OCI-LY1 (cell line): ENCODE data around the gene RHCE.
"Not testable (repeated sequence)": the region's sequence is repeated elsewhere in the genome, so short reads cannot be mapped to it uniquely, and the experiment has no call there.

Source experiments
- H2AFZ ChIP-seq: fragments of 200-600 bp; sonication (generic), shearing (Covaris generic); 2 replicates; pipeline ENCODE4 v1.6.0; 2014; ENCODE audit warnings: antibody characterized with exemption, mild to moderate bottlenecking, low read length
- H3F3A ChIP-seq: fragments of 200-600 bp; sonication (generic), shearing (Covaris generic); 2 replicates; pipeline ENCODE4 v1.6.0; 2014; ENCODE audit warnings: mild to moderate bottlenecking, antibody characterized with exemption, low read length, moderate library complexity; ENCODE audit not compliant: insufficient read depth
- H3K27ac ChIP-seq: fragments of 200-600 bp; sonication (generic); 2 replicates; pipeline ENCODE4 v1.5.1; 2014; ENCODE audit warnings: low read length, mixed run types, mild to moderate bottlenecking, low read depth; ENCODE audit not compliant: poor library complexity, severe bottlenecking
- H3K27me3 ChIP-seq: fragments of 200-600 bp; sonication (generic); 2 replicates; pipeline ENCODE4 v1.6.0; 2014; ENCODE audit warnings: antibody characterized with exemption, mild to moderate bottlenecking, low read length, moderate library complexity; ENCODE audit not compliant: insufficient read depth
- H3K36me3 ChIP-seq: fragments of 200-600 bp; sonication (generic); 2 replicates; pipeline ENCODE4 v1.6.1; 2014; ENCODE audit warnings: mild to moderate bottlenecking, antibody characterized with exemption, low read length, moderate library complexity, mixed read lengths; ENCODE audit not compliant: insufficient read depth
- H3K4me1 ChIP-seq: fragments of 200-600 bp; sonication (generic); 2 replicates; pipeline ENCODE4 v1.5.1; 2014; ENCODE audit warnings: mild to moderate bottlenecking, low read length, moderate library complexity; ENCODE audit not compliant: insufficient read depth, severe bottlenecking
- H3K4me2 ChIP-seq: fragments of 200-600 bp; sonication (generic), shearing (Covaris generic); 2 replicates; pipeline ENCODE4 v1.6.1; 2014; ENCODE audit warnings: low read length
- H3K4me3 ChIP-seq: fragments of 200-600 bp; sonication (generic); 2 replicates; pipeline ENCODE4 v1.5.1; 2014; ENCODE audit warnings: low read length, low read depth, mild to moderate bottlenecking, mixed read lengths; ENCODE audit not compliant: poor library complexity, severe bottlenecking
- H3K79me2 ChIP-seq: fragments of 200-600 bp; shearing (Covaris generic); 2 replicates; pipeline ENCODE4 v1.6.1; 2016; ENCODE audit warnings: mixed run types, low read length, mixed read lengths; ENCODE audit not compliant: insufficient read depth
- H3K9ac ChIP-seq: fragments of 200-600 bp; sonication (generic), shearing (Covaris generic); 2 replicates; pipeline ENCODE4 v1.6.1; 2014; ENCODE audit warnings: mild to moderate bottlenecking, low read length, mixed read lengths
- H3K9me2 ChIP-seq: fragments of 200-600 bp; sonication (generic), shearing (Covaris generic); 2 replicates; pipeline ENCODE4 v1.6.1; 2014; ENCODE audit warnings: low read depth, mild to moderate bottlenecking, low read length, mixed read lengths
- H3K9me3 ChIP-seq: fragments of 200-600 bp; shearing (Covaris generic); 2 replicates; pipeline ENCODE4 v1.6.1; 2014; ENCODE audit warnings: low read length, mixed read lengths
- H4K20me1 ChIP-seq: fragments of 200-600 bp; sonication (generic), shearing (Covaris generic); 2 replicates; pipeline ENCODE4 v1.6.0; 2016; ENCODE audit warnings: mild to moderate bottlenecking, low read length; ENCODE audit not compliant: insufficient read depth
- CTCF ChIP-seq: fragments of 200-600 bp; sonication (generic), shearing (Covaris generic); IDR thresholded peaks from 2 replicates; pipeline ENCODE4 v1.5.1; 2017; ENCODE audit warnings: mild to moderate bottlenecking, antibody characterized with exemption, low read length, moderate library complexity, mixed read lengths
- EZH2 ChIP-seq: fragments of 200-600 bp; sonication (generic), shearing (Covaris generic); IDR thresholded peaks from 2 replicates; pipeline ENCODE4 v1.8.0; 2017; ENCODE audit warnings: borderline replicate concordance, mixed run types, mild to moderate bottlenecking, antibody characterized with exemption, low read length, moderate library complexity, mixed read lengths

The RHCE gene

DNA sequence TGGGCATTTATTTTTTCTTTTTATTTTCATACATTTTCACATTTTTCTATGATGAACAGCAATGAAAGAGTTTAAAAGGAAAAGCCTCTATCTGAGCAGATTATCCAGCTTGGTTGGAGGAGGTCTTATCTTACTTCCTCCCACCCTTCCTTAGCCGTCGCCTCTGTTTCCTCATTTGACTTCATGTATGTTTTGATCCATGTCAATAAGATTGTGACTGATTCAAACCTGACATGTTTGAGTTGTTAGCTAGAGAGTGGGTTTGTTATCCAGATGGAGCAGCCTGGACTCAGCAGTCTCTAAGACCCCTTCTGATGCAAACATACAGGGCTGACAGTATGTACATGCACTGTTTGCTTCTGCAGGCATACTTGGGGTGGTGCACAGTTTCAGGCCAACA lies 41.2 kb upstream of the RHCE start:
- Histone ChIP-seq H3K36me3 (peaks cover 44% of the 10 kb centered on the region), H3K79me2 (0 out of 2 replicates have a peak, but pooled peaks cover 2% of the 10 kb centered on the region), H3K9me3 (no peaks in the 10 kb centered on the region), H3K27ac (no peak overlapping the region), H3K9ac (no peak overlapping the region), H3K4me2 (no peak overlapping the region), H3K4me3 (no peak overlapping the region), H3K4me1 (peaks cover 1% of the 10 kb centered on the region), H3K27me3 (no peaks in the 10 kb centered on the region), H4K20me1 (no peaks in the 10 kb centered on the region), H3K9me2 (no peaks in the 10 kb centered on the region), H2AFZ (no peak overlapping the region), H3F3A (no peaks in the 10 kb centered on the region)
- TF ChIP-seq EZH2 (no peak), CTCF (no peak)

DNA sequence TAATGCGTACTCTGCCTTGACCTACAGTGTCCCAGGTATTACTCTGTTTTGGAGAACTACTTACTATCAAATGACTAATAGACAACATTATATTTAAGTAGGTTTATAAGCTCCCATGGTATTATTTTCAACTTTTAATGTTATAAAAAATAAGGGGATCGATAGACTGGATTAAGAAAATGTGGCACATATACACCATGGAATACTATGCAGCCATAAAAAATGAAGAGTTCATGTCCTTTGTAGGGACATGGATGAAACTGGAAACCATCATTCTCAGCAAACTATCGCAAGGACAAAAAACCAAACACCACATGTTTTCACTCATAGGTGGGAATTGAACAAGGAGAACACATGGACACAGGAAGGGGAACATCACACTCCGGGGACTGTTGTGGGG lies 40.2 kb upstream of the RHCE start:
- H3K27me3 ChIP-seq, H2AFZ ChIP-seq, H3F3A ChIP-seq, H4K20me1 ChIP-seq, H3K79me2 ChIP-seq, H3K9me3 ChIP-seq, H3K4me3 ChIP-seq, H3K9ac ChIP-seq, H3K4me2 ChIP-seq, H3K27ac ChIP-seq, H3K4me1 ChIP-seq, H3K9me2 ChIP-seq: not testable (repeated sequence)
- H3K36me3 ChIP-seq: peaks cover 51% of the 10 kb centered on the region

DNA sequence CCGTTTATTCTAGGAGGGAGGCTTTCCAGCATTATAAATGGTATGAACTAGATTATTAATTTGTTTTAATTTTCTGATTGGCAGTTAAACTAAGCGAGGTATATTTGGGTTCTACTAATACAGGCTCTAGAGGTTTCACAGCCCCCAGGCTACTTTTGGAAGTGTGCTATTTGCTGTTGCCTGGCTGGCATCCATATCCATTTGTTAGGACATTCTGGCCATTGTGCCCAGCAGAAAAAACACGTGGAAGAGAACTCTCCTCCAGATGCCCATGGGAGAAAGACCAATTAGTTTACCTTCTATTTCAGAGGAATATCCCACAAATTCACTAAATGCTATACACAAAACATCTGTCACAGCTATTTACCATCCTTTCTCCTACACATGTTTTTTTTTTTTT lies 39.4 kb upstream of the RHCE start:
- Histone ChIP-seq H3K4me1 (no peaks in the 10 kb centered on the region), H3K4me3 (no peak overlapping the region), H3K4me2 (no peak overlapping the region), H3K9ac (no peak overlapping the region), H3K36me3 (peaks cover 55% of the 10 kb centered on the region), H3K79me2 (0 out of 2 replicates have a peak, but pooled peaks cover 2% of the 10 kb centered on the region), H2AFZ (no peak overlapping the region), H4K20me1 (no peaks in the 10 kb centered on the region), H3K9me2 (no peaks in the 10 kb centered on the region), H3K27ac (no peak overlapping the region), H3K9me3 (no peaks in the 10 kb centered on the region), H3K27me3 (no peaks in the 10 kb centered on the region), H3F3A (no peaks in the 10 kb centered on the region)
- TF ChIP-seq EZH2 (no peak), CTCF (no peak)

- H3K27ac ChIP-seq: no peak overlapping the region
- no peak overlapping the region for H2AFZ ChIP-seq
- H3K9me2 ChIP-seq: no peaks in the 10 kb centered on the region
- H3K4me3 ChIP-seq: no peak overlapping the region
- H3K9ac ChIP-seq: no peak overlapping the region
- no peak overlapping the region for H3K4me2 ChIP-seq
- no peaks in the 10 kb centered on the region for H3F3A ChIP-seq
- TF ChIP-seq CTCF (no peak), EZH2 (no peak)
- no peaks in the 10 kb centered on the region for H3K27me3 ChIP-seq
- H4K20me1 ChIP-seq: no peaks in the 10 kb centered on the region
- H3K9me3 ChIP-seq: no peaks in the 10 kb centered on the region
- H3K4me1 ChIP-seq: no peaks in the 10 kb centered on the region
- 0 out of 2 replicates have a peak, but pooled peaks cover 2% of the 10 kb centered on the region for H3K79me2 ChIP-seq
- peaks cover 53% of the 10 kb centered on the region for H3K36me3 ChIP-seq
Observed at GRCh38 chr1:25458541-25459298, 38.1 kb upstream of the RHCE start.
